GM12874 (cell line): ENCODE data around the gene SMU1.

Experiments used
- CTCF ChIP-seq: IDR thresholded peaks from 2 replicates; pipeline ENCODE4 v1.5.1; 2011; ENCODE audit warnings: low read depth, mild to moderate bottlenecking, control low read depth, low read length, moderate library complexity; ENCODE audit not compliant: insufficient read depth

SMU1 gene

DNA sequence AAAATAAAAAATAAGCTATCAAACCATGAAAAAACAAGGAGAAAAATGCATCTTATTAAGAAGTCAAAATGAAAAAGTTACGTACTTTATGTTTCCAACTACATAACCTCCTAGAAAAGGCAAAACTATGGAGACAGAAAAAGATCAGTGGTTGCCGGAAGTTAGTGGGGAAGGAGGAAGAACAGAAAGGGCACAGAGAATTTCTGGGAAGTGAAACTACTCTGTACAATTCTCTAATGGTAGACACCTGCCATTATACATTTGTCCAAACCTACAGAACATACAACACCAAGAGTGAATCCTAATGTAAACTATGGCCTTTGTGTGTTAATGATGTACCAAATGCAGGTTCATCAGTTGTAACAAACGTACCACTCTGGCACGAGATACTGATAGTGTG, 25.3 kb downstream of the SMU1 start:
- no peak for TF ChIP-seq CTCF

GRCh38 chr9:33049680-33050361, 26.7 kb downstream of the SMU1 start:
- TF ChIP-seq CTCF = no peak

DNA sequence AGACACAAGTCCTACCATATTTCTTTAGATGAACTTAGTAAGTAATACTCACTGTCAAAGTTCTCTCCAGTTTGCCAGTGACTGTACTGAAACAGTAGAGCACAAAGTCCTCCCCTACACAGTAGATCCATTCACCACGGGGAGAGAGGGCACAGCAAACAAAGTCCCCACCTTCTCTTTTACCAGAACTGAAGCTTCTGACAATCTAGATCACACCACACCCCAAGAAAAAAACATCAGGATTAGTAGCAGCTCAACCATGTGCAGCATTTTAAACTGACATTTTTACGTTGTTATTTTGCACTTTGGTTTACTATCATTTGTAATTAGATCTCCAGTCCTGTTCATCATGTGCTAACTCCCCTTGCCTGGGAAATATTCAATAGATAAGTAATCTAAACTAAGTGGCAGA, 28.4 kb downstream of the SMU1 start:
- no peak for TF ChIP-seq CTCF

DNA sequence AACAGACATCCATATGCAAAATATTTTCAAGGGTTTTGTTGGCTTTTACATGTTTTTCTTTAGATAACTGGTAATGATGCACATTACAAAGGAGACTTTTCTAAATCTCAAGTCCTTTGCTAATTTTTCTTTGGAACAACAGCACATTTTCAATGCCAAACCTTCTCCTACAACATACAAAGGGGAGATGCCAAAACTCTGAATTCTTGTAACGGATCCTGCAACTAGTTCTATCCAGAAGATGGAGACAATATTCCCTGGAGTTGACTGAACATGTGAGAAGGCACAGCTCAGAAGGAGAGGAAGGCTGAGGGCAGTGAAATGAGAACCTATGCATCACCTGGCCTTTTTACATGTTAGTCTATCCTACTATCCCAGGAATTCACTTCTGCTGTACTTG, 30.4 kb downstream of the SMU1 start:
- no peak for TF ChIP-seq CTCF

- TF ChIP-seq CTCF = no peak
Measured at GRCh38 chr9:33044677-33045282, 31.7 kb downstream of the SMU1 start.

DNA sequence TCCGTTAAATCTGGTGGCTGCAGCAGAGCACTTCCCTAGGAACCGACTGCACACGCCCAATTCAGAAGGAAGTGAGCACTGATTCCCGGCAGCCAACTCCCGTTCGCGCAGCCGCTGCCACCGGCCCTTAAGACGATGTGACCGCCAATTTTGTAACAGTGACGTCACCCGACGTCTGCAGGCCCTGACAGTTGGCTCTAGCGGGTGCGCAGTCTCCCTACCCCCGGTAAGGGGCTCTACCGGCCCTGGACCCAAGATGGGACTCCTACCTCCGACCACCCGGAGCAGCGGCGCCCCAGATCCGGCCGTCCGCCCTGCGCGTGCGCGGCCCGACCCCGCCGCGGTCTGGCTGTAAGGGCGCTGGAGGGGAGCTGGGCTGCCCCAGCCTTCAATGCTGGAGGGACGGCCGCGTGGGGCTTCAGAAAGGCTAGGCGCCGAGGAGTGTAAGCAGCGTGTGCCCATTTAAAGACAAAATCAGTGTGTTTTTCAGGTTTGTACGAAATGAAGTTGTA, 32.3 kb downstream of the SMU1 start:
- TF ChIP-seq CTCF = no peak

GRCh38 chr9:33043671-33044070, 32.8 kb downstream of the SMU1 start:
- no peak for TF ChIP-seq CTCF
